Activated T-cell treated with anti-CD3 and anti-CD28 coated beads for 1 hour (primary cell): ENCODE results near the gene SLC38A10.

Experiments
- DNase-seq: peaks from one replicate; pipeline ENCODE4 v3.0.0-alpha.2; 2020; ENCODE audit warnings: low read depth

SLC38A10 gene

GRCh38 chr17:81331527-81332043, 36.5 kb upstream of the SLC38A10 start:
- no peak for DNase-seq

- no peak for DNase-seq
These were observed 35.8 kb upstream of the SLC38A10 start for GRCh38 chr17:81330884-81331245.

- no peak for DNase-seq
These were observed 35.1 kb upstream of the SLC38A10 start for GRCh38 chr17:81329927-81330883.

- DNase-seq: no peak
These were observed 34.1 kb upstream of the SLC38A10 start for GRCh38 chr17:81328978-81329926.

- DNase-seq: no peak
These were observed 33.4 kb upstream of the SLC38A10 start for GRCh38 chr17:81328489-81328888.

GRCh38 chr17:81325714-81326358, 30.7 kb upstream of the SLC38A10 start:
- no peak for DNase-seq

- DNase-seq: no peak
These were observed 30.0 kb upstream of the SLC38A10 start for GRCh38 chr17:81324851-81325713.

- no peak for DNase-seq
These were observed 29.2 kb upstream of the SLC38A10 start for GRCh38 chr17:81324177-81324850.

GRCh38 chr17:81323411-81323868, 28.3 kb upstream of the SLC38A10 start:
- no peak for DNase-seq

GRCh38 chr17:81323083-81323369, 27.9 kb upstream of the SLC38A10 start:
- no peak for DNase-seq

GRCh38 chr17:81322271-81323082, 27.4 kb upstream of the SLC38A10 start:
- no peak for DNase-seq

GRCh38 chr17:81317961-81318605, 23.0 kb upstream of the SLC38A10 start:
- DNase-seq: no peak

GRCh38 chr17:81317530-81317821, 22.4 kb upstream of the SLC38A10 start:
- DNase-seq: no peak

- no peak for DNase-seq
These were observed 20.8 kb upstream of the SLC38A10 start for GRCh38 chr17:81315885-81316391.

GRCh38 chr17:81315129-81315884, 20.2 kb upstream of the SLC38A10 start:
- DNase-seq: no peak

- DNase-seq: no peak
These were observed 19.4 kb upstream of the SLC38A10 start for GRCh38 chr17:81314398-81315081.

- DNase-seq: no peak
These were observed 18.8 kb upstream of the SLC38A10 start for GRCh38 chr17:81313776-81314397.
